AG04449 (cell line): Measurements from ENCODE around the gene KCNK2.

ENCODE experiments used
- CTCF ChIA-PET: fragments of 350-600 bp; formaldehyde crosslinking; extraction: SDS; loops from one replicate; lab custom pipeline; 2021; ENCODE audit warnings: antibody characterized with exemption; lab: Yijun Ruan, JAX
- POLR2A ChIA-PET: fragments of 400-600, 350-600 bp; formaldehyde crosslinking; extraction: SDS; loops from one replicate; lab custom pipeline; 2020; ENCODE audit warnings: antibody characterized with exemption, inconsistent platforms; lab: Yijun Ruan, JAX
- DNase-seq: peaks from one replicate; pipeline ENCODE4 v3.0.0-alpha.2; 2010; ENCODE audit warnings: low read depth, low spot score
- H3K4me3 ChIP-seq: 2 replicates; pipeline ENCODE4 v1.5.1; 2011; ENCODE audit warnings: low read depth, mild to moderate bottlenecking, control low read depth, low read length
- TF ChIP-seq, protein P1 (sequence below): IDR thresholded peaks from one replicate; pipeline ENCODE4 v1.5.1; 2011; ENCODE audit warnings: mild to moderate bottlenecking, moderate library complexity, low read length, control low read depth, inconsistent platforms; ENCODE audit not compliant: insufficient read depth; ENCODE audit errors: missing control alignments

KCNK2 gene

DNA sequence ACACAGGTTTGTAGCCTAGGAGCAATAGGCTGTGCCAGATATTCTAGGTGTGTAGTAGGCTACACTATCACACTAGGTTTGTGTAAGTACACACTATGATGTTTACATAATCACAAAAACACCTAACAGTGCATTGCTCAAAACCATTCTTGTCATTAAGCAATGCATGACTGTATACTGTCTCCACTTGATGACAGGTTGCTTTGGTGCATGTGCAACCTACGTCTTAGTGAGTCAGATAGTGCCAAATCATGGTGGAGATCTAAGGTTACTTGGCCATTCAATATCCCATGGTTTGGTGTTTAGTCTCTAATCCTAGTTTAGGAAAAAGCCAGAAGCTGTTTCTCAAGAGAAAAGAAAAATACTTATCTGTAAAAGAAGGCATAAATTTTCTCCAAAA, 181.1 kb downstream of the KCNK2 start:
- ChIA-PET CTCF (no interaction called here), POLR2A (no interaction called here)
- DNase-seq, result no peak
- TF ChIP-seq, protein P1, sequence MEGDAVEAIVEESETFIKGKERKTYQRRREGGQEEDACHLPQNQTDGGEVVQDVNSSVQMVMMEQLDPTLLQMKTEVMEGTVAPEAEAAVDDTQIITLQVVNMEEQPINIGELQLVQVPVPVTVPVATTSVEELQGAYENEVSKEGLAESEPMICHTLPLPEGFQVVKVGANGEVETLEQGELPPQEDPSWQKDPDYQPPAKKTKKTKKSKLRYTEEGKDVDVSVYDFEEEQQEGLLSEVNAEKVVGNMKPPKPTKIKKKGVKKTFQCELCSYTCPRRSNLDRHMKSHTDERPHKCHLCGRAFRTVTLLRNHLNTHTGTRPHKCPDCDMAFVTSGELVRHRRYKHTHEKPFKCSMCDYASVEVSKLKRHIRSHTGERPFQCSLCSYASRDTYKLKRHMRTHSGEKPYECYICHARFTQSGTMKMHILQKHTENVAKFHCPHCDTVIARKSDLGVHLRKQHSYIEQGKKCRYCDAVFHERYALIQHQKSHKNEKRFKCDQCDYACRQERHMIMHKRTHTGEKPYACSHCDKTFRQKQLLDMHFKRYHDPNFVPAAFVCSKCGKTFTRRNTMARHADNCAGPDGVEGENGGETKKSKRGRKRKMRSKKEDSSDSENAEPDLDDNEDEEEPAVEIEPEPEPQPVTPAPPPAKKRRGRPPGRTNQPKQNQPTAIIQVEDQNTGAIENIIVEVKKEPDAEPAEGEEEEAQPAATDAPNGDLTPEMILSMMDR, result no peak
- no peak overlapping the region for H3K4me3 ChIP-seq

DNA sequence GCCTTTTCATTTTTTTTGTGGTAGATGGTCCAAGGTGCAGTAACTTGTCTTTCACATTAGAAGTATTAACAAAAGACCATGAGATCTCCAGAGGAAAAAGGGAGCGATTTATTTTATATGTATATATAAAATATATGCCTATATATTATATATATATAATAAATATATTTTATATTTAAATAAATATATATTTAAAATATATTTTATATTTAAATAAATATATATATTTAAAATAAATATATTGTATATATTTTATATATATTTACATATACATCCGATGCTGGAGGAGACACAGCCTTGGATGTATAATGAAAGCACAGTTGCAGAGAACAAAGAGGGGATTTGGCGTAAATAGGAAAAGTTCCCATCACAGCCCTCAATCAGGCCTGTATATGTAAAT, 182.1 kb downstream of the KCNK2 start:
- no peak for DNase-seq
- POLR2A ChIA-PET, result no interaction called here
- no peak overlapping the region for H3K4me3 ChIP-seq
- TF ChIP-seq, protein P1, result no peak
- CTCF ChIA-PET, result no interaction called here

DNA sequence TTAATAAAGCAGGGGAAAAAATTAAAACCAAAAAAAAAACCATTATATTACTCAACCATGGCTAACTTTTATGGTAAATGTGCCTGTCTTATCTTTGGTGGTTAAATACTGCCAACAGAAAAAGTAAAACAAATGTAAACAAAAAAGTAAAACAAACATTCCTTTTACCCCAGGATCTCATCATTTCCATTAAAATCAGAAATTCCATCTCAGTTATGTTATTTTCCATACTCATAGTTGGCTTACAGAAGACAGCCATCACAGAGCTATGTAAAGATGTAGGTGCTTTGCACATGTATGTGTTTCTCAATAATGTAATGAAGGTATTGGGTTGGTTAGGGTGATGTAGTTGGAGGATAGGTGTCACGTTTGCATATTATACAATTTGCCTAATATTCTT, 185.0 kb downstream of the KCNK2 start:
- ChIA-PET CTCF (no interaction called here), POLR2A (no interaction called here)
- no peak for DNase-seq
- no peak overlapping the region for H3K4me3 ChIP-seq
- TF ChIP-seq, protein P1, result no peak

DNA sequence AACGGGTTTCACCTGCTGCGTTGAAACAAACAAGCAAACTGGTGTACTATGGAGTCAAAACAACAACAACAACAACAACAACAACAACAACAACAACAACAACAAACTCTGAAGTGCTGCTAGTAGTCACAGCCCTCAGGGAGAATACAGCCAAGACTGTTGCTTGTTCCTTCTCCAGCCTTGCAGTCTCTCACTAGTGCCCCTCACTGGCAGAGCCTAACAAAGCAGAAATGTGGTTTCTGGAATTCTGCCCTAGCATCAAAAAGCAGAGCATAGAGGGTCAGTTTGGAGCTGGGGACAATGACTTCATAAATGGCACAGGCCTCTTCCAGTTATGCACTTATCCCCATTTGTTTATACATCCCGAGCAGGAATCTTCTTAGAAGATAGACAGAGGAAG, 187.4 kb downstream of the KCNK2 start:
- no peak for DNase-seq
- ChIA-PET POLR2A (no interaction called here), CTCF (no interaction called here)
- TF ChIP-seq, protein P1, result no peak
- no peak overlapping the region for H3K4me3 ChIP-seq

DNA sequence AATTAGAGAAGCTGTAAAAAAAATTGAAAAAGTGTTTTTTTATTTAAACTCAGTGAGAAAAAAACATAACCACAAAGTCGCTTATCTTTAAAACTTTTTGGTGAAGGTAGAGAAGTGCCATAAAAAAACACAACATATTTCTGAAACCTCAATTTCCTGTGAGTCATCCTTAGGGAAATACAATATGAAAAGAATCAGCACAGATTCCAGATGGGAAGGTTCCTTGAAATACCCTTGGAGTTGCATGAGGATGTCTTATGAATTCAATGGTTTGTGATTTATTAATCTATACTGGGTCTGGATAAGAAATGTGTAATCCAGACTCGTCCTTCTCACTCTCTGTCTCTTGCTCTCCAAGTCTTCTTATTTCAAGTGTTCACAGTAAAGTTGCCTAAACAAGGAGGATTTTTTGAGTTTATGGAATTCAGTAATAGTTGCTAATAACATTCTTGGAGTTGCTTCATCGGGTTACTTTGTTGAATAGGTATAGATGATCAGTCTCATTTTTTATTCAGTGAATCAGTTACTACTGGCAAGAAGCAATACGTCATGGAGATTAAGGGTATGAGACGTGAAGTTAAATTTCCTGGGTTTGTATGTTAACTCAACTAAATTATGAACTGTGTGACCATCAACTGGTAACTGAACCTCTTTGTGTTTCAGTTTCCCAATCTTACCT, 191.4 kb downstream of the KCNK2 start:
- no peak overlapping the region for H3K4me3 ChIP-seq
- ChIA-PET POLR2A (no interaction called here), CTCF (no interaction called here)
- DNase-seq, result peak; percentile 41
- TF ChIP-seq, protein P1, result no peak

DNA sequence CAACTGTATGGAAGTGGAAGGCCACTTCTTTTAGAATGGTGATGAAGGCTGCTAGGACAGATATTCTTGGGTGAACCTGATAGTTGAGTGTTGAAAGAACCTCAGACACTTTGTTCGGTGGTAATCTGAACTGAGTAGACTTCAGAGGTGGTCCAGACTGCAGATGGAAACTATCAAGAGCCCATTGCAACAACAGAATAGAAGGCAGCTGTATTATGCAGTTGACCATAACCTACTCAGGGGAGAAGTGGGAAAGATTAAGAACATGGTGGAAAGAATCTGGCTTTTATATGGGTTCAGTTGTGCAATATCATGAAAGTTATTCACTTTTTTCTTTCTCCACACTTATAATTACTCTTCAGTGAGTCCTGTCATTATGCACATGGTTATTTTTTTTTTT, 194.0 kb downstream of the KCNK2 start:
- POLR2A ChIA-PET, result no interaction called here
- no peak for DNase-seq
- H3K4me3 ChIP-seq, result no peak overlapping the region
- CTCF ChIA-PET, result no interaction called here
- TF ChIP-seq, protein P1, result no peak
